ENCODE data around the gene CHAD.
"Not testable (repeated sequence)": the region's sequence is repeated elsewhere in the genome, so short reads cannot be mapped to it uniquely, and the experiment has no call there.

Gene CHAD

DNA sequence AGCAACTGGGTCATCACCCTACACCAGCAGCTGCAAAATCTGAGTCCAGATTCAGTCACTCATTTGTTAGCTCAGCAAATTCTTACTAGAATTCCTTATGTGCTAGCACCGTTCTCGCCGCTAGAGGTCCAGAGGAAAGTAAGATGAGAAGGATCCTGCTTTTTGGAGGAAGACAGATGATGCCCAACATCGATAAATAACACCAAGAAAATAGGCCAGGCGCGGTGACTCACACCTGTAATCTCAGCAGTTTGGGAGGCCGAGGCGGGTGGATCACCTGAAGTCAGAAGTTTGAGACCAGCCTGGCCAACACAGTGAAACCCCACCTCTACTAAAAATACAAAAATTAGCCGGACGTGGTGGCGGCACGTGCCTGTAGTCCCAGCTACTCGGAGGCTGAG is 4.1 kb upstream of the CHAD start:
- DNase-seq = not testable (repeated sequence)

- DNase-seq = no peak
Observed at GRCh38 chr17:50472286-50472685, 3.6 kb upstream of the CHAD start.

GRCh38 chr17:50471009-50471905 is 2.6 kb upstream of the CHAD start:
- DNase-seq = no peak

GRCh38 chr17:50470426-50470825 is 1.7 kb upstream of the CHAD start:
- DNase-seq = no peak

DNA sequence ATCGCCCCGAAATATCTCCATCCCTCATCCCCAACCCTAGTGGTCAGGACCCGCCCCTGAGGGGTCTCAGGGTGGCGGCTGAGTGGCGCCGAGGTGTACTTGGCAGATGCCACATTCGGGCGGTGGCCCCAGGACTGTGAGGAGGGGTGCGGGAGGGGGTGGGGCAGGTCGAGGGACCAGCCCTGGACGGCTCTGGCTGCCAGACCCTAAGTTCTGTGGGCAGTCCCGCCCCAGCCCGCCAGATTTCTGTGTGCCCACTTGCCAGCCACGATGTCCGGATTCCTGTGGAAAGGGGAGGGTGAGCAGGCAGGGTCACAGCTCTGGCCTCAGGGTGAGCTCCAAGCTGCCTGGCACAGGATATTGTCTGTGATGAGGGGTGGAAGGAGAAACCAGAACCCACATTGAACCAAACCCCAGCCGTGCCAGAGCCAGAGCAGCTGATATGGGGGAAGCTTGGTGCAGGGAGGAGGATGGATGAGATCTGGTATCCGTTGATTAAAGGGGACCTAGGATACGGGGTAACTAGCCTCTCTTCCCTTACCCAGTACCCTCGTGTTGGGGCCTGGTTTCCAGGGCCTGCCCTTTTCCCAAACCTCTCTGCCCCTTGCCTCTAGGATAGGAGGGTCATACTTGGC is 1.1 kb upstream of the CHAD start:
- no peak for DNase-seq

DNA sequence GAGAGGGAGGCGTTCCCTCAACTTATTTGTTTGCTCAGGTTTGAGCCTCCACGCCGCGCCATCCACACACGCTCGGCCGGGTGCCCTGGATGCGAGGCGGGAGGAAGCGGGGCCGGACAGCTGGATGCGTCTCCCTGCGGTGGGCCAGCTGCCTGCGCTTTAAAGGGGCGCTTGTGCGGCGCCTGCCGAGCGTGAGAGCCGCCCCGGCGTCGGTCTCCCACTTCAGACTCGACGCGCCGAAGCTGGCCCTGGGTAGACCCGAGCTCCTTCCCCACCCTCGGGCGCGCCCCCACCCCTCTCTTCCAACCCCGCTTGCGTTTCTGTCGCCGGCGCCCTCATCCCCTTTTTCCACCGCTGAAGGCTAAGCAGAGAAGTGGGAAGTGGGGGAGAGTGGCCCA is 527 bp upstream of the CHAD start:
- no peak for DNase-seq

GRCh38 chr17:50467855-50468303 is 801 bp downstream of the CHAD start:
- no peak for DNase-seq

GRCh38 chr17:50467114-50467854 is 1.4 kb downstream of the CHAD start:
- DNase-seq = no peak

DNA sequence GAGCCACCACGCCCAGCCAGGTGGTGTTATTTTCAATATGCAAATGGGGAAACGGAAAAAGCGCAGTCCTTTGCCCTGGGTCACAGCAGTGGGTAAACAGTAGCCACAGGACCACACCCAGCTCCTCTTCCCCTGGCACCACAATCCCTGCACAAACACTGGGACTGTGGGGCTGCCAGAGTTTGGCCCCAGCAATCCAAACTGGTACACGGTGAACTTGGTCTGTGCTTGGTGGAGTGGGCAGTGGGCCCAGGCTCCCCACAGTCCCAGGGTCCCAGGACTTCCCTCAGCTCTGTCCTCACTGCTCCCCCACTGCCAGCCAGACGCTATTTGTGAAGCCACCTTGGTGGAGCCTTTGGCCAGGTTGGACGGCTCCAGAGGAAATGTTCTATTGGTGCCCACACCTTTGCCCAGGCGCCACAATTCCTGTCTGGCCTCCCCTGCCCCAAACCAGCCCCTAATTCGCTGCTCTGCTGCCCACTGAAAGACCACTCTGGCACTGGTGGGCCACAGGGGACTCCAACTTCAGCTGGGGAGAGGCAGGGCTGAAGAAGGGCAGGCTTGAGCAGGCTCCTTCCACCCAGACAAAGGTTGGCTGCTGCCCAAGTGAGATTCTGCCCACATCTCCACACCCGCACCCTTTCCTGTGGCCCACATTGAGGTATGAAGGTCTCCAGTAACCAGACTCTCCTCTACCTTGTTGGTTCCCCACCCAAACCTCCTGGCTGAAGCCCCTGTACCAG is 2.1 kb downstream of the CHAD start:
- DNase-seq = no peak

- DNase-seq = no peak
Observed at GRCh38 chr17:50465635-50466034, 3.0 kb downstream of the CHAD start.

DNA sequence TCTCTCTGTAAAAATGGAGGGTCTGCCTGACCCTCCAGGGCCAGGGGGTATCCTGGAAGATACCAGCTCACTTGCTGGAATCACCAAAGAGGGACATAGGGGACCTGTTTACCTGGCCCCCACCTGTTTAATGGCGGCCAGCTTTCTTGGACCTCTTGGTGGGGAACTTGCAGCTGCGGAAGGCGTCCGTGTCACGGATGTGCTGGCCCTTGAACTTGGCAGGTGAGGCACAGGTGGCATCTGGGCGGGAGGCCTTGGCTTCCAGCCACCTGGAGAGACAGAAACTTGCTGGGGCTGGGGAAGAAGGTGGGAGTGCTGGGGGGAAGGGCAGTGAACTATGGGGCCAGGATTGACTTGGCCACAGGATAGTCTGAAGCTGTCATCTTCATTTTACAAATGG is 3.5 kb downstream of the CHAD start:
- no peak for DNase-seq

- DNase-seq = no peak
Observed at GRCh38 chr17:50464736-50465135, 3.9 kb downstream of the CHAD start.

GRCh38 chr17:50464121-50464520 is 4.6 kb downstream of the CHAD start:
- DNase-seq = no peak

GRCh38 chr17:50462446-50462845 is 6.2 kb downstream of the CHAD start:
- DNase-seq = no peak

GRCh38 chr17:50461550-50462132 is 7.0 kb downstream of the CHAD start:
- no peak for DNase-seq

DNA sequence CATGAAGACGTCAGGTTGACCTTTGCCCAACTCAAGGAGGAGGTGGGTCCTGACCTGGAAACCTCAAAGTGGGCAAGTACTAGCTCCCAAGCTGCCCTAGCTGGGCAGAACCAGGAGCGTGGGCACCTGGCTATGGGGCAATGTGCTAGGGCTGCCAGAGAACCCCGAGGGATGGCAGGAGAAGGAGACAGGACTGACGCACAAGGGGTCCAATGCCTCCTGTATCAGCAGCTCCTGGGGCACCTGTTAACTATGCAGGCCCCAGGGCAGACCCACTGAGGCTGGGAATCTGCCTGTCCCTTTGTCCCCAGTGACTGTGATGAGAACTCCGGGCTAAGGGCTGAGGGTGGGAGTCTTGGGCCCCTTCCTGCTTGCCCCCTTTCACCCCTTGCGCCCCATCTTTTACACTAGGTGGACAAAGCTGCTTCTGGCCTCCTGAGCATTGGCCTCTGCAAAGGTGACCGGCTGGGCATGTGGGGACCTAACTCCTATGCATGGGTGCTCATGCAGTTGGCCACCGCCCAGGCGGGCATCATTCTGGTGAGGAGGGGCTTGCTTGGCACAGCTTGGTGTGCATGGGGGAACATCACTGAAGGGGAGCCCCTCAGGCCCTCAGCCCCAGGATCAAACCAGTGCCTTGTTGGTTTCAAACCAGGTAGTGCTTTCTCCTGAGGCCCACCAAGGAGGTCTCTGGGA is 7.7 kb downstream of the CHAD start:
- DNase-seq = no peak

GRCh38 chr17:50459756-50460155 is 8.9 kb downstream of the CHAD start:
- DNase-seq = no peak

DNA sequence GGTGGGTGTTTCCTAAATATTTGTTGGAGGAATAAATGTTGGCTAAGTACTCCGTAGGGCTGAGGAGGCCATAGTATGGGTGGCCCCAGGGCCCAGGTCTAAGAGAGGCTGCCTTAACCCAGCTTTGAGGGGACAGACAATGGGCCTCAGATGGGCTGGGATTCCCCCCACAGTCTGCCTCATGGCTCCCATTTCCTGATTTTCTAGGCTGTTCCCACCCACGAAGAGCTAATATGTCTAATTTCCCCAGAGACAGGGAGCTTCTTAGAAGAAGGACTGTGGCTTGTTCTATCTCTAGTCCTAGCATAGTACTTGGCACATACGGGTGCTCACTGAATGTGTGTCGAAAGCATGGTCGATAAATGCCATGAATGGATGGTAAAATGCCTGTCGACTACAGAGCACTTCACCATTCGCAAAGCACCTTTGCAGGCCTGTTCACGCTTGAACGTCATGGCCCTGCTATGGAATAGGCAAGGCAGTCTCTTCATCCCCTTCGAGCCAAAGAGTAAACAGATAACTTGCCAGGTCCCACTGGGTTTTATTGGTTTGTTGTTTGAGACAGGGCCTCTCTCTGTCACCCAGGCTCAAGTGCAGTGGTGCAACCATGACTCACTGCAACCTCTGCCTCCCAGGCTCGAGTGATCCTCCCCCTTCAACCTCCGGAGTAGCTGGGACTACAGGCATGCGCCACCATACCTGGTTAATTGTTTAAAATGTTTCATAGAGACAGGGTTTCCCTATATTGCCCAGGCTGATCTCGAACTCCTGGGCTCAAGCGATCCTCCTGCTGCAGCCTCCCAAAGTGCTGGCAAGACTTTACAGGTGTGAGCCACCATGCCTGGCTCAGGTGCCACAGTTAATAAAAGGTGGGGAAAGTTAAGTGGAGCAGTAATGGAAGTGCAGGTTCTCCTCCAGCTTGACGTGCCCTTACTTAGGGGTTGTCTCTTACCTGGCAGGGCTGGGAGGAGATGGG is 9.7 kb downstream of the CHAD start:
- DNase-seq = peak; percentile 59

DNA sequence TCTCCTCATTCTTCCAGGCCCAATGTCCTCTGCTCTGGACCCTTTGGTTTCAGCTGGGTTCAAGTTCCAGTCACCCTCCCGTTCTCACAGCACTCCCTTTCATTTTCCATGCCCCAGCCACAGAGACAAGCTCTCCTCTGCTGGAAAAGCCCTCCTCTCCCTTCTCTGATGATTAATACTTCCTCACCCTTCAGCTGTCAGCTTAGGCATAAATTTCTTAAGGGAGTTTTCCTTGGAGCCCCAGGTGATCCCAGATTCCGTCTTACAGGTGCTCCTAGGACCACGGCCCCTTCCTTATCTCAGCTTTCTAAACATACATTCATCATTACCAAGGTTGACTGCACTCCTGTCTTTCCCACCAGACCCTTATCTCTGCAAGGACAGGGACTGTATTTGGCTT is 10.4 kb downstream of the CHAD start:
- peak; percentile 42 for DNase-seq

DNA sequence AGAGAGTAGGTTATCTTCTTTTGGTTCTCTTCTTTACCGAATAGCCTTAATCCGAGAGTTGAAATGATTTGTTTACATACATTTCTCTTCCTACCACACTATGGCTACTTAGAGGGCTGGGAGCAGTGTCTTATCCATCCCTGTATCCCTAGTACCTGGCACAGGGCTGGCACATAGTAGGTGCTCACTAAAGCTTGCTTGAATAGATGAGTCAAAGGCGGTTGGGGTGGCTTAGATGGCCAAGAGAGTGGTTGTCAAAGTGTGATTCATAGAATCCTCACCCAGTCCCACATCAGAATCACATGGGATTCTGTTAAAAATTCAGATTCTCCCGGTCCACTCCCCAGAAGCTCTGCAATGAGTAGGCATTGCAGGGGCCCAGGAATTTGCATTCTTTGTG is 11.1 kb downstream of the CHAD start:
- DNase-seq = no peak

DNA sequence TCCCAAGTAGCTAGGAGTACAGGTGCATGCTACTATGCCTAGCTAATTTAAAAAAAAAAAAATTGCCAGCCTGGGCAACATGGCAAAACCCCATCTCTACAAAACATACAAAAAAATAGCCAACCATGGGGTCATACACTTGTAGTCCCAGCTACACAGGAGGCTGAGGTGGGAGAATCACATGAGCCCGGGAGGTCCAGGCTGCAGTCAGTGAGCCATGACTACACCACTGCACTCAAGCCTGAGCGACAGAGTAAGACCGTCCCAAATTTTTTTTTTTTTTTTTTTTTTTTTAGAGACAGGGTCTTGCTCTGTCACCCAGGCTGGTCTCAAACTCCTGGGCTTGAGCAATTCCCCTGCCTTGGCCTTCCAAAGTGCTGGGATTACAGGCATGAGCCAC is 14.8 kb downstream of the CHAD start:
- DNase-seq = no peak

Measured in inflammatory macrophage treated with lipopolysaccharide for 4 hours (primary cell).